NT2/D1 (cell line): ENCODE results near the gene FAM81A.

Experiments used
- SUZ12 ChIP-seq: IDR thresholded peaks from 2 replicates; pipeline ENCODE4 v1.6.1; 2011; ENCODE audit not compliant: insufficient read length, insufficient read depth; ENCODE audit errors: extremely low read depth
- YY1 ChIP-seq: IDR thresholded peaks from 2 replicates; pipeline ENCODE4 v1.6.1; 2011; ENCODE audit not compliant: insufficient read length, insufficient read depth
- ZNF274 ChIP-seq: IDR thresholded peaks from 2 replicates; pipeline ENCODE4 v1.6.1; 2011; ENCODE audit warnings: mild to moderate bottlenecking, low read depth, low read length

GRCh38 chr15:59407946-59408345, 30.0 kb upstream of the FAM81A start:
- no peak for TF ChIP-seq YY1
- no peak for TF ChIP-seq SUZ12
- no peak for TF ChIP-seq ZNF274
